ENCODE data around the gene TRDN.

TRDN gene

GRCh38 chr6:123169774-123170095 is 467.0 kb downstream of the TRDN start:
- no peak for DNase-seq (ENCODE audit: low read depth)

- no peak for DNase-seq (ENCODE audit: low read depth)
These were observed 467.6 kb downstream of the TRDN start for GRCh38 chr6:123168892-123169773.

- DNase-seq (ENCODE audit: low read depth), result no peak
These were observed 468.3 kb downstream of the TRDN start for GRCh38 chr6:123168466-123168865.

Data from activated T-cell treated with anti-CD3 and anti-CD28 coated beads for 24 hours (primary cell).